GM18511 (cell line): Measurements from ENCODE around the gene ZXDB.
"Not testable (repeated sequence)": the region's sequence is repeated elsewhere in the genome, so short reads cannot be mapped to it uniquely, and the experiment has no call there.

Experiments used
- ATAC-seq: cut with Tn5 transposase; IDR thresholded peaks from one replicate; pipeline ENCODE4 v1.9.1; 2021; ENCODE audit warnings: mild to moderate bottlenecking, moderate library complexity; ENCODE audit not compliant: unreplicated experiment

The ZXDB gene

GRCh38 chrX:57591284-57592159 is at the start of gene ZXDB:
Gene ZXDB, plus strand, starts transcription at chrX:57592011. Its CDS starts 38 bp downstream, at chrX:57592049.
- ATAC-seq = peak; percentile 56

DNA sequence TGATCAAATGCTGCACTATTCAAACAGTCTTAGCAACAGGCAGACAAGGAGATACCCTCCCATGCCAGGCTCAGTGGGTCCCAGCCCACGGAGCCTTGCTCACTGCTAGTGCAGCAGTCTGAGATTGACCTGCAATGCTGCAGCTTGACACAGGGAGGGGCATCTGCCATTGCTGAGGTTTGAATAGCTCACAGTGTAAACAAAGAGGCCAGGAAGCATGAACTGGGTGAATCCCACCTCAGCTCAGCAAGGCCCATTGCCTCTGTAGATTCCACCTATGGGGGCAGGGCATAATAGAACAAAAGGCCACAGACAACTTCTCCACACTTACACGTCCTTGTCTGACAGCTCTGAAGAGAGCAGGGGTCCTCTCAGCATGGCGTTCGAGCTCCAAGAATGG is 26.6 kb upstream of the ZXDB start:
- ATAC-seq = no peak

GRCh38 chrX:57573754-57574153 is 18.1 kb upstream of the ZXDB start:
- ATAC-seq = peak; percentile 64

GRCh38 chrX:57582948-57583347 is 8.9 kb upstream of the ZXDB start:
- not testable (repeated sequence) for ATAC-seq

- ATAC-seq = no peak
Measured at GRCh38 chrX:57583477-57583876, 8.3 kb upstream of the ZXDB start.

- no peak for ATAC-seq
Measured at GRCh38 chrX:57586360-57586759, 5.5 kb upstream of the ZXDB start.

- ATAC-seq = no peak
Measured at GRCh38 chrX:57587062-57587461, 4.7 kb upstream of the ZXDB start.

GRCh38 chrX:57587607-57588006 is 4.2 kb upstream of the ZXDB start:
- peak; percentile 32 for ATAC-seq

GRCh38 chrX:57592160-57592893 is 516 bp downstream of the ZXDB start:
- ATAC-seq = peak; percentile 79

- ATAC-seq = peak; percentile 1
Measured at GRCh38 chrX:57592894-57593215, 1.0 kb downstream of the ZXDB start.

- ATAC-seq = no peak
Measured at GRCh38 chrX:57595381-57595811, 3.6 kb downstream of the ZXDB start.

DNA sequence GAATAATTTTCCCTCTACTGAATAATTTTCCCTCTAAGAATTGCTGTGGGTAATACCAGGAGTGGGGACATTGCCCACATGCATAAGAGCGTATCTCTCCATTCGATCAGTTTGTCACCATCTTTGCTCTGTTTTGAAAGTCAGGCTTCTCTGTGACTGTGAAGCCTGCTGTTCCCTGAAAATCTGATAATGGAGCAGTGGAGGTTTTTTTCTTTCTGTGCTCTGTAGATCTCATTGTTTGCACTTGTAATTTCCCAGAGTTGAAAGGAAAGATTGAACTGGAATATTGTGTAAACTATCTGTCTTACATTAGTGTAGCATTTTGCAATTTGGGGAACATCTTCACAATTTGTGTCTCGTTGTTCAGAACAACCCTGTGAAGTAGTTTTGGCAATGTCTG is 4.3 kb downstream of the ZXDB start:
- no peak for ATAC-seq

DNA sequence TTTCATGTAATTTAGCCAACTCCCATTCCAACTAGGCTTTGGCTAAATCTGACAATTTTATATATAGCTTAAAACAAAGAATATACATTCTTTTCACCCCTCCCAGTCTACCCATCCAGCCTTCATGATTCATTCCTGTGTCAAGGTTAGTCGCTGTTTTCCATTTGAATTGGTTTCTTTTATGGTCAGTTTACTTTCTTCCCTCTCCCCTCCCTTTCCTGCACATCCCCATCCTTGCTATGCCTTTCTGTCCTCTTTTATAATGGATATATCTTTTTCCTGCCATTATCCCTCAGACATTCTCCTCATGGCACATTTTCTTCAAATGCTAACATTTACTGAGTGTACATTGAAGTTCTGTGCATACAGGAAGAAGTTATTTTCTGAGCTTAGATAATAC is 4.7 kb downstream of the ZXDB start:
- no peak for ATAC-seq

GRCh38 chrX:57607295-57608187 is 15.7 kb downstream of the ZXDB start:
- no peak for ATAC-seq

- ATAC-seq = not testable (repeated sequence)
Measured at GRCh38 chrX:57613351-57613750, 21.5 kb downstream of the ZXDB start.

DNA sequence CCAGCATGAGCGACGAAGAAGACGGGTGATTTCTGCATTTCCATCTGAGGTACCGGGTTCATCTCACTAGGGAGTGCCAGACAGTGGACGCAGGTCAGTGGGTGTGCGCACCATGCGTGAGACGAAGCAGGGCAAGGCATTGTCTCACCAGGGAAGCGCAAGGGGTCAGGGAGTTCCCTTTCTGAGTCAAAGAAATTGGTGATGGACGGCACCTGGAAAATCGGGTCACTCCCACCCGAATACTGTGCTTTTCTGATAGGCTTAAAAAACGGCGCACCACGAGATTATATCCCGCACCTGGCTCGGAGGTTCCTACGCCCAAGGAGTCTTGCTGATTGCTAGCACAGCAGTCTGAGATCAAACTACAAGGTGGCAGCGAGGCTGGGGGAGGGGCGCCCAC is 37.6 kb downstream of the ZXDB start:
- ATAC-seq = not testable (repeated sequence)

- no peak for ATAC-seq
Measured at GRCh38 chrX:57640674-57641016, 48.8 kb downstream of the ZXDB start.

DNA sequence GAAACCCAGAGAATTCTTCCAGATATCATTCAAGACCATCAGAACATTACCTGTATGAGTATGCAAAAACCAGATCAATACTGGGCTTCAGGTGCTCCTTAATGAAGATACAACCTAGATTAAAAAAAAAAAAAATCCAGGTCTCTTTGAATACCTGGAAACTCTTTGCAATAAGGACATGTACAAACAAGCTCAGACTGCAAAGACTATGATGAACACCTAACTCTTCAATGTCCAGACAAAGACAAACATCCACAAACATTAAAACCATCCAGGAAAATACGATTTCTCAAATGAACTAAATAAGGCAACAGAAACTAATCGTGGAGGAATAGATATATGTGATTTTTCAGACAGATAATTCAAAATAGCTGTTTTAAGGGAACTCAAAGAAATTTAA is 49.5 kb downstream of the ZXDB start:
- no peak for ATAC-seq

DNA sequence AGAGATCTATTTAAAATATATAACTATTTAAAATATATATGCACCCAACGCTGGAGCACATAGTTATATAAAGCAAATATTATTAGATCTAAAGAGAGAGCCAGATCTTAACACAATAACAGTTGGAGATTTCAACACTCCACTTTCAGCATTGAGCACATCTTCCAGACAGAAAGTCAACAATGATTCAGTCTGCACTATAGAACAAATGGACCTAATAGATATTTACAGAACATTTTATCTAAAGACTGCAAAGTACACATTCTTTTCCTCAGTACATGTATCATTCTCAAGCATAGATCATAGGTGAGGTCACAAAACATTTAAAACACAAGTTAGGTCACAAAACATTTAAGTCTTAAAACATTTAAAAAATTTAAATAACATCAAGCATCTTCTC is 51.9 kb downstream of the ZXDB start:
- no peak for ATAC-seq

GRCh38 chrX:57647020-57647419 is 55.2 kb downstream of the ZXDB start:
- no peak for ATAC-seq
